MM.1S (cell line): ENCODE results near the gene ZDHHC11.

ENCODE experiments used
- CTCF ChIP-seq: fragments of 300-600 bp; sonication (generic); IDR thresholded peaks from 2 replicates; pipeline ENCODE4 v1.5.1; 2016; ENCODE audit warnings: antibody characterized with exemption, low read length, mixed read lengths
- EZH2phosphoT487 ChIP-seq: fragments of 300-600 bp; sonication (generic); IDR thresholded peaks from 2 replicates; pipeline ENCODE4 v1.6.1; 2018; ENCODE audit warnings: antibody characterized with exemption, low read length

GRCh38 chr5:777756-778161 is 73.0 kb downstream of the ZDHHC11 start:
- TF ChIP-seq CTCF (no peak), EZH2phosphoT487 (no peak)
